SU-DHL-6 (cell line): ENCODE results near the gene NPIPA3.
"Not testable (repeated sequence)": the region's sequence is repeated elsewhere in the genome, so short reads cannot be mapped to it uniquely, and the experiment has no call there.

Source experiments
- H2AFZ ChIP-seq: fragments of 200-600 bp; sonication (generic); 2 replicates; pipeline ENCODE4 v1.6.1; 2014; ENCODE audit warnings: low read depth, mild to moderate bottlenecking, moderate library complexity, mixed read lengths, antibody characterized with exemption, low read length; ENCODE audit not compliant: severe bottlenecking
- H3F3A ChIP-seq: fragments of 200-600 bp; shearing (Covaris generic); 2 replicates; pipeline ENCODE4 v1.6.0; 2016; ENCODE audit warnings: antibody characterized with exemption, mild to moderate bottlenecking; ENCODE audit not compliant: insufficient read depth
- H3K27ac ChIP-seq: fragments of 200-600 bp; sonication (generic); 2 replicates; pipeline ENCODE4 v1.5.1; 2016; ENCODE audit warnings: low read depth, mild to moderate bottlenecking, low read length, moderate library complexity, mixed read lengths
- H3K27me3 ChIP-seq: fragments of 200-600 bp; sonication (generic), shearing (Covaris generic); 2 replicates; pipeline ENCODE4 v1.6.0; 2014; ENCODE audit warnings: mild to moderate bottlenecking, low read length
- H3K36me3 ChIP-seq: fragments of 200-600 bp; sonication (generic); 2 replicates; pipeline ENCODE4 v1.6.1; 2014; ENCODE audit warnings: mild to moderate bottlenecking, low read length, mixed read lengths
- H3K4me2 ChIP-seq: fragments of 300-600, 200-600 bp; shearing (Covaris generic), sonication (generic); 2 replicates; pipeline ENCODE4 v1.6.0; 2014; ENCODE audit warnings: low read length, low read depth, mild to moderate bottlenecking; ENCODE audit not compliant: poor library complexity, severe bottlenecking
- H3K4me3 ChIP-seq: fragments of 200-600 bp; sonication (generic); 2 replicates; pipeline ENCODE4 v1.5.1; 2014; ENCODE audit warnings: antibody characterized with exemption, low read length, mild to moderate bottlenecking, mixed read lengths; ENCODE audit not compliant: insufficient read depth, poor library complexity, severe bottlenecking
- H3K79me2 ChIP-seq: fragments of 200-600 bp; sonication (generic); 2 replicates; pipeline ENCODE4 v1.6.1; 2014; ENCODE audit warnings: mild to moderate bottlenecking, low read length, moderate library complexity; ENCODE audit not compliant: insufficient read depth
- H3K9ac ChIP-seq: fragments of 200-600 bp; sonication (generic); 2 replicates; pipeline ENCODE4 v1.7.0; 2014; ENCODE audit warnings: mild to moderate bottlenecking, low read length
- H3K9me2 ChIP-seq: fragments of 200-600 bp; sonication (generic); replicated peaks from 2 replicates; pipeline ENCODE4 v1.6.1; 2014; ENCODE audit warnings: low read length; ENCODE audit not compliant: insufficient read depth
- H3K9me3 ChIP-seq: fragments of 200-600 bp; sonication (generic); 2 replicates; pipeline ENCODE4 v1.6.1; 2014; ENCODE audit warnings: low read length, mixed read lengths; ENCODE audit not compliant: insufficient read depth
- H4K20me1 ChIP-seq: fragments of 200-600 bp; sonication (generic); 2 replicates; pipeline ENCODE4 v1.6.1; 2014; ENCODE audit warnings: low read depth, mild to moderate bottlenecking, antibody characterized with exemption, low read length, moderate library complexity, mixed read lengths
- EZH2phosphoT487 ChIP-seq: fragments of 200-600 bp; sonication (generic), shearing (Covaris generic); conservative IDR thresholded peaks from 2 replicates; pipeline ENCODE4 v1.6.1; 2018; ENCODE audit warnings: mild to moderate bottlenecking, antibody characterized with exemption, low read length, moderate library complexity, mixed read lengths
- TF ChIP-seq, protein P1 (sequence below): fragments of 200-600 bp; sonication (generic); IDR thresholded peaks from one replicate; pipeline ENCODE4 v1.5.1; 2017; ENCODE audit warnings: antibody characterized with exemption, mild to moderate bottlenecking, low read length, moderate library complexity; ENCODE audit not compliant: insufficient read depth, poor library complexity, severe bottlenecking

The NPIPA3 gene

DNA sequence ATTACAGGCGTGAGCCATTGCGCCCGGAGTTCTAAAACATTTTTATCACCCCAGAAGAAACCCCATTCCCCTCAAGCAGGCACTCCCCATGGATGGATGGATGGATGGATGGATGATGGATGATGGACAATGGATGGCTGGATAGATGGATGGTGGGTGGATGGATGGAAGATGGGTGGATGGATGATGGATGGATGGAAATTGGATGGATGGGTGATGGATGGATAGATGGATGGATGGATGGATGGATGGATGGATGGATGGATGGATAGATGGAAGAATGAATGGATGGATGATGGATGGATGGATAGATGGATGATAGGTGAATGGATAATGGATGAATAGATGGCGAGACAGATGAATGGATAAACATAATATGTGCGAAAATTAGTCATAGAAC lies 25.6 kb upstream of the NPIPA3 start:
- Histone ChIP-seq H3F3A (peaks cover 1% of the 10 kb centered on the region; the same call in 1 of the 2 replicates), H3K9me2 (no peaks in the 10 kb centered on the region), H3K27ac (no peak overlapping the region), H3K79me2 (no peaks in the 10 kb centered on the region), H3K36me3 (no peaks in the 10 kb centered on the region), H3K4me3 (no peak overlapping the region), H4K20me1 (no peaks in the 10 kb centered on the region), H3K9ac (no peak overlapping the region), H3K4me2 (no peak overlapping the region), H3K27me3 (no peaks in the 10 kb centered on the region), H3K9me3 (no peaks in the 10 kb centered on the region), H2AFZ (no peak overlapping the region)
- TF ChIP-seq, protein P1, sequence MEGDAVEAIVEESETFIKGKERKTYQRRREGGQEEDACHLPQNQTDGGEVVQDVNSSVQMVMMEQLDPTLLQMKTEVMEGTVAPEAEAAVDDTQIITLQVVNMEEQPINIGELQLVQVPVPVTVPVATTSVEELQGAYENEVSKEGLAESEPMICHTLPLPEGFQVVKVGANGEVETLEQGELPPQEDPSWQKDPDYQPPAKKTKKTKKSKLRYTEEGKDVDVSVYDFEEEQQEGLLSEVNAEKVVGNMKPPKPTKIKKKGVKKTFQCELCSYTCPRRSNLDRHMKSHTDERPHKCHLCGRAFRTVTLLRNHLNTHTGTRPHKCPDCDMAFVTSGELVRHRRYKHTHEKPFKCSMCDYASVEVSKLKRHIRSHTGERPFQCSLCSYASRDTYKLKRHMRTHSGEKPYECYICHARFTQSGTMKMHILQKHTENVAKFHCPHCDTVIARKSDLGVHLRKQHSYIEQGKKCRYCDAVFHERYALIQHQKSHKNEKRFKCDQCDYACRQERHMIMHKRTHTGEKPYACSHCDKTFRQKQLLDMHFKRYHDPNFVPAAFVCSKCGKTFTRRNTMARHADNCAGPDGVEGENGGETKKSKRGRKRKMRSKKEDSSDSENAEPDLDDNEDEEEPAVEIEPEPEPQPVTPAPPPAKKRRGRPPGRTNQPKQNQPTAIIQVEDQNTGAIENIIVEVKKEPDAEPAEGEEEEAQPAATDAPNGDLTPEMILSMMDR = no peak
- no peak for TF ChIP-seq EZH2phosphoT487

DNA sequence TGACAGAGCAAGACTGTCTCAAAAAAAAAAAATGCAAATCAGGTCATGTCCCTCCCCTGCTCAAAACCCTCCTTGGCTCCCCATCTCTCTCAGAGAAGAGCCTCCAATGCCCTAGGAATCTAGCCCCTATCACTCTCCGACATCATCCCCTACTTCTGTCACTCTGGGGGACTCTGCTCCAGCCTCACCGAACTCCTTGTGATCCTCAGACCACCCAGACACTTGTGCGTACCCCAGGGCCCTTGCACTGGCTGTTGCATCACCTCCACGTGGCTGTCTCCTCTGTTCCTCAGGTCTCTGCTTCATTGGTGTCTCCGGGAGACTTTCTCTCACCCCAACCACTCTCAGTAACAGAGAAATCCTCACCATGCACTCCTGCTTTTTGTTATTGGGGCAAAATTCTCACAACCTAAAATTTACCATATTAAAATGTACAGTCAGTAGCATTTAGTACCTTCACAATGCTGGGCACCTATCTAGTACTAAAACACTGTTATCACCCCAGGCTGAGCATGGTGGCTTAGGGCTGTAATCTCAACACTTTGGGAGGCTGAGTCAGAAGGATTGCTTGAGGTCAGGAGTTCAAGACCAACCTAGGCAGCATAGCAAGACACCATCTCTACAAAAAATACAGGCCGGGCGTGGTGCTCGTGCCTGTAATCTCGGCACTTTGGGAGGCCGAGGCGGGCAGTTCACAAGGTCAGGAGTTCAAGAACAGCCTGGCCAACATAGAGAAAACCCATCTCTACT lies 24.3 kb upstream of the NPIPA3 start:
- Histone ChIP-seq H3K9me3 (no peaks in the 10 kb centered on the region), H3K4me3 (no peak overlapping the region), H3K27ac (no peak overlapping the region), H3K9ac (no peak overlapping the region), H3K9me2 (no peaks in the 10 kb centered on the region), H3K79me2 (no peaks in the 10 kb centered on the region), H3K4me2 (no peak overlapping the region), H3K27me3 (no peaks in the 10 kb centered on the region), H3K36me3 (no peaks in the 10 kb centered on the region), H2AFZ (no peak overlapping the region), H3F3A (no peaks in the 10 kb centered on the region), H4K20me1 (no peaks in the 10 kb centered on the region)
- TF ChIP-seq, protein P1 = no peak
- TF ChIP-seq EZH2phosphoT487 = no peak

DNA sequence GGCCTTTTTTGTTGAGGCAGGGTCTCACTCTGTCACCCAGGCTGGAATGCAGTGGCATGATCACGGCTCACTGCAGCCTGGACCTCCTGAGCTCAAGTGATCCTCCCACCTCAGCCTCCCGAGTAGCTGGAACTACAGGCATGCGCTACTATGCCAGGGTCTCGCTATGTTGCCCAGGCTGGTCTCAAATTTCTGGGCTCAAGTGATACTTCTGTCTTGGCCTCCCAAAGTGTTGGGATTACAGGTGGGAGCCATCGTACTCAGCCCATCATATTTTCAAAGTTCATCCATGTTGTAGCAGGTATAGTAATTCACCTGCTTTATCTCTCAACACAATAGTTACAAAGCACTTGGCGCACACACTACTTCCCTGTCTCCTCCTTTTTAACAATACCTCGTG lies 22.8 kb upstream of the NPIPA3 start:
- H2AFZ ChIP-seq, H3K9me2 ChIP-seq, H3K4me2 ChIP-seq: not testable (repeated sequence)

DNA sequence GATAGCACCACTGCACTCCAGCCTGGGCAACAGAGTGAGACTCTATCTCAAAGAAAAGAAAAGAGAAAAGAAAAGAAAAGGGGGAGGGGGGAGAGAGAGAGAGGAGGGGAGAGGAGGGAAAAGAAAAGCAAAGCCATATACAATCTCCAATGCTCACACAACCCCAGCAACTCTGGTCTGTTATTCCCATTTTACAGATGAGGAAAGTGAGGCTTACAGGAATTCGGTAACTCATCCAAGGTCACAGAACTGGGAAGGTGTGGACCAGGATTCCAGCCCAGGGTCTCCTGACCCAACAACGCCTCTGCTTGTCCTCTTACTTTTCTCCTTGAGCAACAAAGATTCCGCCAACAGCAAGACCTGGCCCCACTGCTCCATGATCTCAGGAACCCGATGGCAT lies 22.1 kb upstream of the NPIPA3 start:
- Histone ChIP-seq H3K4me3 (no peak overlapping the region), H2AFZ (no peak overlapping the region), H4K20me1 (no peaks in the 10 kb centered on the region), H3K9me3 (no peaks in the 10 kb centered on the region), H3K79me2 (no peaks in the 10 kb centered on the region), H3K4me2 (no peak overlapping the region), H3K27ac (no peak overlapping the region), H3K36me3 (no peaks in the 10 kb centered on the region), H3K9ac (no peak overlapping the region), H3K9me2 (no peaks in the 10 kb centered on the region), H3K27me3 (no peaks in the 10 kb centered on the region), H3F3A (no peaks in the 10 kb centered on the region)
- TF ChIP-seq, protein P1 = no peak
- TF ChIP-seq EZH2phosphoT487 = no peak

More for the DNA sequence above, 22.8 kb upstream of the NPIPA3 start:
- not testable (repeated sequence) for H3K9ac ChIP-seq, H3K9me3 ChIP-seq, H3K27me3 ChIP-seq, H3F3A ChIP-seq, H3K4me3 ChIP-seq, H3K27ac ChIP-seq, H3K36me3 ChIP-seq, H3K79me2 ChIP-seq, H4K20me1 ChIP-seq
